Muscle of arm (tissue), 12 donors: ENCODE results near the gene FGFR3. TPM values are rescaled to one million over a fixed set of nuclear protein-coding genes. Genes with fewer than 3 reads are reported as not detected.

Experiments used
- polyA plus RNA-seq, 12 donors: library from polyadenylated mRNA; unstranded; fragments of 120-200 nt; gene quantifications; one replicate each; pipeline ENCODE4 v1.2.1, GENCODE V29; 2013; ENCODE audit not compliant: insufficient read length in 12 of 12

FGFR3 gene
- polyA plus RNA-seq, 12 donors = 0.92 to 62.4 (median 1.6) TPM; not detected in 1

Other genes starting within 250 kb of the FGFR3 start
- 1 to 10 TPM in 9 of 12 donors, under 1 TPM in 1, not detected in 2; 0.72 to 1.7 (median 1.3) TPM for gene FAM53A, start 109.0 kb upstream of the FGFR3 start, polyA plus RNA-seq
- 10 to 100 TPM in 11 of 12 donors, not detected in 1; 32.0 to 57.2 (median 38.6) TPM for gene SLBP, start 81.0 kb upstream of the FGFR3 start, polyA plus RNA-seq
- gene TMEM129, start 72.0 kb upstream of the FGFR3 start, polyA plus RNA-seq = 10 to 100 TPM in 11 of 12 donors, not detected in 1; 15.8 to 22.6 (median 20.4) TPM
- 10 to 100 TPM in 11 of 12 donors, not detected in 1; 15.3 to 43.5 (median 26.6) TPM for gene TACC3, start 71.8 kb upstream of the FGFR3 start, polyA plus RNA-seq
- gene LETM1, start 62.9 kb downstream of the FGFR3 start, polyA plus RNA-seq = 10 to 100 TPM in 11 of 12 donors, not detected in 1; 10.6 to 22.3 (median 14.2) TPM
- gene NSD2, start 78.1 kb downstream of the FGFR3 start, polyA plus RNA-seq = 10 to 100 TPM in 11 of 12 donors, not detected in 1; 40.2 to 69.7 (median 52.1) TPM
- 10 to 100 TPM in 11 of 12 donors, not detected in 1; 15.6 to 35.3 (median 19.8) TPM for gene NELFA, start 215.7 kb downstream of the FGFR3 start, polyA plus RNA-seq